Stimulated activated naive CD4-positive, alpha-beta T cell (primary cell): ENCODE results near the gene LDLRAD4.
"Not testable (repeated sequence)": the region's sequence is repeated elsewhere in the genome, so short reads cannot be mapped to it uniquely, and the experiment has no call there.

ENCODE experiments used
- DNase-seq, 6 experiments: peaks; one replicate each; lab custom pipeline; 2025; lab: John Stamatoyannopoulos, UW

LDLRAD4 gene

GRCh38 chr18:13676471-13676870, 457.9 kb downstream of the LDLRAD4 start:
- DNase-seq = no peak

DNA sequence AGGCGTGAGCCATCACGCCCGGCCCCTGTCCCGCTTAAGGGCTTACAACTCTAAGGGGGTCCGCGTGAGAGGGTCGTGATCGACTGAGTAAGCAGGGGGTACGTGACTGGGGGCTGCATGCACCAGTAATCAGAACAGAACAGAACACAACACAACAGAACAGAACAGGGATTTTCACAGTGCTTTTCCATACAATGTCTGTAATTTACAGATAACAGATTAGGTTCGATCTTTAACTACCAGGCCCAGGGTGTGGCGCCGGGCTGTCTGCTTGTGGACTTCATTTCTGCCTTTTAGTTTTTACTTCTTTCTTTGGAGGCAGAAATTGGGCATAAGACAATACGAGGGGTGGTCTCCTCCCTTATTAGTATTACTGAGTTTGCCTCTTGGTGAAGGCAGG, 458.8 kb downstream of the LDLRAD4 start:
- not testable (repeated sequence) for DNase-seq

GRCh38 chr18:13680612-13681011, 462.1 kb downstream of the LDLRAD4 start:
- DNase-seq = no peak

DNA sequence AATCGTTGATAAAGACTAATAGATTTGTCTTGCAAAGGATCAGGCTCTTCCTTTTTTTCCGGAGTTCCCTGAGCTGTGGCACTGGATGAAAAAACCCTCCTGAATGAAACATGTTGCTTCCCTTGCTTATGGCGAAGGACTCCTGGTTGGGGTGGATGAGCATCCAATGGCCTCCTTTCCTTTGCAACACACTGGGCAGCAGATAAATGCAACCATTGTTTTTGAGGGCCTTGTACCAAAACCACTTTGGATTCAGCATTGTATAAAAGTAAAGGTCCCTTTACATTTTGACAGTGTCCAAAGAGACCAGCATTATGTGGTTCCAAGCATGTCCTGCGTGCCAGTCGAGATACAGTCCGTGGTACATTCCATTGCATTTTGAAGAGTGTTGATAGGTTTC, 463.1 kb downstream of the LDLRAD4 start:
- DNase-seq = no peak

- DNase-seq = no peak
Observed at GRCh38 chr18:13684546-13684945, 466.0 kb downstream of the LDLRAD4 start.

GRCh38 chr18:13688191-13689136, 469.9 kb downstream of the LDLRAD4 start:
- DNase-seq = no peak

- not testable (repeated sequence) for DNase-seq
Observed at GRCh38 chr18:13690060-13690459, 471.5 kb downstream of the LDLRAD4 start.

- DNase-seq = not testable (repeated sequence)
Observed at GRCh38 chr18:13695337-13695736, 476.8 kb downstream of the LDLRAD4 start.

DNA sequence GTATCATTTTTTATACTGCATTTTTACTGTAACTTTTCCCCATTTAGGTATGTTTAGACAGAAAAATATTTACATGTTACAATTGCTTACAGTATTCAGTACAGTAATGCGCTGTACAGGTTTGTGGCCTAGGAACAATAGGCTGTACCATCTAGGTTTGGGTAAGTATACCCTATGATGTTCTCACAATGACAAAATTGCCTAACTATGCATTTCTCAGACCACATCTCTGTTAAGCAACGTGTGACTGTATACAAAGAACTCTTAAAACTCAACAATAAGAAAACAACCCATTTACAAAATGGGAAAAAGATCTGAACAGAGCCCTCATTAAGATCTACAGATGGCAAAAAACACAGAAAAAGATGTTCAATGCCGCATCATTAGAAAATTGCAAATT, 478.4 kb downstream of the LDLRAD4 start:
- no peak for DNase-seq

DNA sequence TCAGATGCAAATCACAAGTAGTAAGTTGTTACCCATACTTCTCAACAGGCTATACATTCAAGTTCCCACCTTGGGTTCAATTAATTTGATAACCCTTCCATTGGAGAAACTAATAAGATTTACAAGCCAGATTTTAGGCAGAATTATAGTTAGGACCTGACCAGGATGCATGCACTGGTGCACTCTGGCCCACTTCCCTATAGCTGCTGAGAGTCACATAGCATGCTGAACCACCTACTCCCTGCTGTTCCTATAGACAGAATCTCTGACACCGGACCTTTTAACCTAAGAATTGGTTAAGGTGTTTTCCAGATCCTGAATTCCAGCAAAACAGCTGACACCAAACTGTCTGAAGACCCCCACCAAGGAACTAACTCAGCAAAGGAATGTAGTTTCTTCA, 481.6 kb downstream of the LDLRAD4 start:
- no peak for DNase-seq
